Cardiac septum (tissue), 1 donor: ENCODE results near the gene TPRA1. TPM values are rescaled to one million over a fixed set of nuclear protein-coding genes. Genes with fewer than 3 reads are reported as not detected.

ENCODE experiments used
- DNase-seq: peaks from one replicate; pipeline ENCODE4 v3.0.0-alpha.2; 2020; ENCODE audit warnings: low spot score
- intact Hi-C: fragments of 100-400 bp; cut with DNase I; formaldehyde crosslinking; loops from one replicate; pipeline ENCODE4 v1.14.0; 2022
- total RNA-seq: library from RNA; stranded (reverse); fragmentation: NEBNext Ultra II Directional; extraction: Animal tissue kit (Norgen Biotek cat#: 25700); gene quantifications from one replicate; pipeline ENCODE4 v1.2.1, GENCODE V29; 2021
- donor health status: DM: no; HTN: no; CAD: no.

The TPRA1 gene
- total RNA-seq, 1 donor from 2014 or later = 17.3 TPM

GRCh38 chr3:127573912-127574311 lies 16.6 kb downstream of the TPRA1 start:
- intact Hi-C loops = loop anchor here (10.0 kb wide), 1 partner anchor 401 kb away; no protein-coding TSS in a partner anchor
- no peak for DNase-seq

- no peak for DNase-seq
- intact Hi-C loops = loop anchor here (10.0 kb wide), 1 partner anchor 401 kb away; no protein-coding TSS in a partner anchor
These were observed 17.1 kb downstream of the TPRA1 start for GRCh38 chr3:127573401-127573800.

GRCh38 chr3:127572735-127573134 lies 17.8 kb downstream of the TPRA1 start:
- DNase-seq = no peak
- intact Hi-C loops = loop anchor here (10.0 kb wide), 1 partner anchor 402 kb away; no protein-coding TSS in a partner anchor

GRCh38 chr3:127572186-127572585 lies 18.3 kb downstream of the TPRA1 start:
- intact Hi-C loops = loop anchor here (10.0 kb wide), 1 partner anchor 403 kb away; no protein-coding TSS in a partner anchor
- no peak for DNase-seq

- intact Hi-C loops = loop anchor here (10.0 kb wide), 1 partner anchor 404 kb away; no protein-coding TSS in a partner anchor
- DNase-seq = no peak
These were observed 20.0 kb downstream of the TPRA1 start for GRCh38 chr3:127570520-127570919.

- DNase-seq = no peak
- intact Hi-C loops = no loop called here
These were observed 21.4 kb downstream of the TPRA1 start for GRCh38 chr3:127569160-127569559.

- intact Hi-C loops = no loop called here
These were observed 21.9 kb downstream of the TPRA1 start for GRCh38 chr3:127568586-127568985.

GRCh38 chr3:127566833-127567232 lies 23.7 kb downstream of the TPRA1 start:
- intact Hi-C loops = no loop called here
- no peak for DNase-seq

More at GRCh38 chr3:127568586-127568985, 21.9 kb downstream of the TPRA1 start:
- DNase-seq = no peak

GRCh38 chr3:127565711-127566110 lies 24.8 kb downstream of the TPRA1 start:
- DNase-seq = no peak

GRCh38 chr3:127560051-127560787 lies 30.3 kb downstream of the TPRA1 start:
- DNase-seq = no peak
- intact Hi-C loops = no loop called here

More at GRCh38 chr3:127565711-127566110, 24.8 kb downstream of the TPRA1 start:
- intact Hi-C loops = no loop called here

GRCh38 chr3:127556565-127556964 lies 34.0 kb downstream of the TPRA1 start:
- no peak for DNase-seq
- intact Hi-C loops = no loop called here

- intact Hi-C loops = no loop called here
These were observed 35.4 kb downstream of the TPRA1 start for GRCh38 chr3:127555108-127555507.

GRCh38 chr3:127552038-127552437 lies 38.5 kb downstream of the TPRA1 start:
- intact Hi-C loops = no loop called here
- DNase-seq = no peak

More at GRCh38 chr3:127555108-127555507, 35.4 kb downstream of the TPRA1 start:
- no peak for DNase-seq

GRCh38 chr3:127551178-127551577 lies 39.4 kb downstream of the TPRA1 start:
- intact Hi-C loops = no loop called here

GRCh38 chr3:127550468-127551157 lies 39.9 kb downstream of the TPRA1 start:
- intact Hi-C loops = no loop called here
- DNase-seq = no peak

More at GRCh38 chr3:127551178-127551577, 39.4 kb downstream of the TPRA1 start:
- no peak for DNase-seq

- DNase-seq = no peak
- intact Hi-C loops = loop anchor here (5.0 to 10.0 kb wide), 5 partner anchors 93 to 1028 kb away; partner anchors contain the start of genes CHST13 and PLXNA1
These were observed 40.6 kb downstream of the TPRA1 start for GRCh38 chr3:127549826-127550467.

GRCh38 chr3:127547761-127548605 lies 42.5 kb downstream of the TPRA1 start:
- DNase-seq = peak; percentile 90
- intact Hi-C loops = loop anchor here (5.0 to 10.0 kb wide), 5 partner anchors 91 to 1026 kb away; partner anchors contain the start of genes CHST13 and PLXNA1

GRCh38 chr3:127546970-127547733 lies 43.4 kb downstream of the TPRA1 start:
- peak; percentile 80 for DNase-seq
- intact Hi-C loops = loop anchor here (5.0 to 10.0 kb wide), 5 partner anchors 90 to 1025 kb away; partner anchors contain the start of genes CHST13 and PLXNA1
